Measurements from ENCODE around the gene C10orf67. TPM values are rescaled to one million over a fixed set of nuclear protein-coding genes. Genes with fewer than 3 reads are reported as not detected.

Gene C10orf67
- total RNA-seq, 1 experiment from 2014 or later, result 0.21 TPM

DNA sequence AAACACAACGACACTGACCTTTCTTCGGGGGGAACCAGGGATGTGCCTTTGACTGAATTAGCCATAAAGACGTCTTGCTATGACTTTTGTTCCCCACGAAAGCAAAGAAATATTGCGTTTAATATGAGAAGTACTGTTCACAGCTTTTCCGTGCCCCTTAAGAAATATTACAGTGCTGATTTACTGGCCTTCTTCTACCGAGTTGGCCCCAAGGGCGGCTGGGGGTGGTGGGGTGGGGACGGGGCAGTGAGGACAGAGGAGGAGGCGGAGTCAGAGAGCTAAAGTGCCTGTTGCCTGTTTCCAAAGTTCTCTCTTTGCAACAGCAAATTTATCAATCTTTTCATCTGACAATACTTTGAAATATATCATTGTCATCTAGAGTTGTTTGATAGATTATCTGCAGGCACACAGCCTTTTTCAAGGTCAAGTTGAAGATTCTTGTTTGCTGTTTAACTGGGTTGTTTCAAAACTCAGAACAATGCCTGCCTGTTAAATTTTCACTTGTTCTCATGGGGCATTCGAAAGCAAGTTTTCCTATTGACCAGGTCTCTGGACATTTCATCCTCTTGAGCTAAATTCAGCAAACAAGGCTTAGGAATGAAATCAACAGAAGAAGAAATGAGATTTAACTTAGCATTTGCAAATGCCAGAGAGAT lies 143.5 kb downstream of the C10orf67 start:
- Mint-ChIP-seq H3K4me1 (ENCODE audit: insufficient read depth, unreplicated experiment) (no peaks in the 10 kb centered on the region), H3K27ac (ENCODE audit: low read depth, unreplicated experiment) (no peak overlapping the region), H3K27me3 (ENCODE audit: insufficient read depth, unreplicated experiment) (peaks cover 72% of the 10 kb centered on the region), H3K36me3 (ENCODE audit: insufficient read depth, unreplicated experiment) (no peaks in the 10 kb centered on the region), H3K9me3 (ENCODE audit: unreplicated experiment) (no peaks in the 10 kb centered on the region), H3K4me3 (ENCODE audit: unreplicated experiment) (no peak overlapping the region)
- intact Hi-C loops (cut with micrococcal nuclease), result no loop called here
- ChIA-PET CTCF (interaction anchor here (0.8 kb wide), 2 partner anchors 12 to 328 kb away, joined by 3 read pairs; no protein-coding TSS in a partner anchor), POLR2A (no interaction called here)
- TF ChIP-seq, protein P1, sequence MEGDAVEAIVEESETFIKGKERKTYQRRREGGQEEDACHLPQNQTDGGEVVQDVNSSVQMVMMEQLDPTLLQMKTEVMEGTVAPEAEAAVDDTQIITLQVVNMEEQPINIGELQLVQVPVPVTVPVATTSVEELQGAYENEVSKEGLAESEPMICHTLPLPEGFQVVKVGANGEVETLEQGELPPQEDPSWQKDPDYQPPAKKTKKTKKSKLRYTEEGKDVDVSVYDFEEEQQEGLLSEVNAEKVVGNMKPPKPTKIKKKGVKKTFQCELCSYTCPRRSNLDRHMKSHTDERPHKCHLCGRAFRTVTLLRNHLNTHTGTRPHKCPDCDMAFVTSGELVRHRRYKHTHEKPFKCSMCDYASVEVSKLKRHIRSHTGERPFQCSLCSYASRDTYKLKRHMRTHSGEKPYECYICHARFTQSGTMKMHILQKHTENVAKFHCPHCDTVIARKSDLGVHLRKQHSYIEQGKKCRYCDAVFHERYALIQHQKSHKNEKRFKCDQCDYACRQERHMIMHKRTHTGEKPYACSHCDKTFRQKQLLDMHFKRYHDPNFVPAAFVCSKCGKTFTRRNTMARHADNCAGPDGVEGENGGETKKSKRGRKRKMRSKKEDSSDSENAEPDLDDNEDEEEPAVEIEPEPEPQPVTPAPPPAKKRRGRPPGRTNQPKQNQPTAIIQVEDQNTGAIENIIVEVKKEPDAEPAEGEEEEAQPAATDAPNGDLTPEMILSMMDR (IDR thresholded peaks at IDR 0.05; ENCODE audit: unreplicated experiment), result no peak
- BruUV-seq (replicated peaks), result no TSS peak
- DNase-seq (ENCODE audit: unreplicated experiment), result no peak

DNA sequence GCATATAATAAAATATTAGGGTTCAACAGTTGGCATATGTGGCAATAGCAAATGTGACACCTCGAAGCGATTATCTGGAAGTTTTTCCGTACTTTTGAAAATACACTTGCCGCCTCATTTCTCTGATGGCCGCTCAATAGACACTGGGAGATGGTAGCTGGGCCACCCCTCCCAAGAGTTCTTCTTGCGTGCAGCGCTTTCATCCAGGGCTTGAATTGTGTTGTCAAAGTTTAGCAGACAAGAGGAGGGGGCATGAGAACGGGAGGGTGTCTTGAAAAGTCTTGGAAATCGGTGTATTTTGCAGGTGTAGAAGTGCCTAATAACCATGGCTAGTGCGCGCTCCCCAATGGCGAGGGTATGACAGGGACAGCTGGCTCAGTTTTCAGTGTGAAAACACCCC lies 144.0 kb downstream of the C10orf67 start:
- ChIA-PET CTCF (no interaction called here), POLR2A (no interaction called here)
- intact Hi-C loops (cut with micrococcal nuclease), result no loop called here
- TF ChIP-seq, protein P1 (IDR thresholded peaks at IDR 0.05; ENCODE audit: unreplicated experiment), result no peak
- Mint-ChIP-seq H3K27ac (ENCODE audit: low read depth, unreplicated experiment) (no peak overlapping the region), H3K27me3 (ENCODE audit: insufficient read depth, unreplicated experiment) (peaks cover 72% of the 10 kb centered on the region), H3K4me3 (ENCODE audit: unreplicated experiment) (no peak overlapping the region), H3K9me3 (ENCODE audit: unreplicated experiment) (no peaks in the 10 kb centered on the region), H3K4me1 (ENCODE audit: insufficient read depth, unreplicated experiment) (no peaks in the 10 kb centered on the region), H3K36me3 (ENCODE audit: insufficient read depth, unreplicated experiment) (no peaks in the 10 kb centered on the region)
- DNase-seq (ENCODE audit: unreplicated experiment), result no peak
- no TSS peak for BruUV-seq (replicated peaks)

DNA sequence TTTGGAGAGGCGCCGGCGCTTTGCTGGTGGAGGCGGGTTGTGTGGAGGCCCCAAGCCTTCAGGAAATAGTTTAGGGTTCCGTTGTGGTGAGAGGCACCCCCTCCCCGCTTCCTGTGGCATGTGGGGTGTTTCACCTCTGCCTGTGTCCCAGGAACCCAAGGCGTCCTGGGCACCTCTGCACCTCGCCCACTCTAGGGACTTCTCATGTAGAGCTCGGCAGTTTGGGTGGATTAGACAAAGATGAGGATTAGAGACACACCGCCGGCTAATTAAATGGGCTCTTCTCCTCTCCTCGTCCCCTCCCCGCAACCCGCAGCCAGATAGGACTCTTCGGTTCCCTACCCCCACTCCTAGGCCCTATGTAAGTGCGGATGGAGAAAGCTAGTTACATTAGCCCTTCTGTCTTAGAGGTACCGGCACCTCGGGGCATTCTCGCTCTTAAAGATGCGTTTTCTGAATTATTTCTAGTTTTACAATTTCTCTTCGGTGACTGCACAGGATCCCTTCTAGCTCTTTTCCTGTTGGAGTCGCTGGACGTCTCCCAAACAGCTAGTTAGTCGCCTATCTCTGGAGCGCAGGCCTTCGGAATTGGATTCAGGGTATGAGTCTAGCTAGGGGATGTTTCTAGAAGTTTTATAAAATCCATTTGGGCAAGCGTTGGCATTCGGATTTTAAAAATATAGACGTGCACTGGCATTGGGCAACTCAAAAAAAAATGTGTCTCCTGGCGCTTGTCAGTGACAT lies 144.7 kb downstream of the C10orf67 start:
- Mint-ChIP-seq H3K27ac (ENCODE audit: low read depth, unreplicated experiment) (no peak overlapping the region), H3K27me3 (ENCODE audit: insufficient read depth, unreplicated experiment) (peaks cover 69% of the 10 kb centered on the region), H3K36me3 (ENCODE audit: insufficient read depth, unreplicated experiment) (no peaks in the 10 kb centered on the region), H3K9me3 (ENCODE audit: unreplicated experiment) (no peaks in the 10 kb centered on the region), H3K4me1 (ENCODE audit: insufficient read depth, unreplicated experiment) (no peaks in the 10 kb centered on the region), H3K4me3 (ENCODE audit: unreplicated experiment) (no peak overlapping the region)
- no peak for DNase-seq (ENCODE audit: unreplicated experiment)
- ChIA-PET POLR2A (interaction anchor here (0.7 kb wide), 1 partner anchor 110 kb away, joined by 3 read pairs; no protein-coding TSS in a partner anchor), CTCF (no interaction called here)
- BruUV-seq (replicated peaks), result no TSS peak
- TF ChIP-seq, protein P1 (IDR thresholded peaks at IDR 0.05; ENCODE audit: unreplicated experiment), result no peak
- intact Hi-C loops (cut with micrococcal nuclease), result no loop called here

DNA sequence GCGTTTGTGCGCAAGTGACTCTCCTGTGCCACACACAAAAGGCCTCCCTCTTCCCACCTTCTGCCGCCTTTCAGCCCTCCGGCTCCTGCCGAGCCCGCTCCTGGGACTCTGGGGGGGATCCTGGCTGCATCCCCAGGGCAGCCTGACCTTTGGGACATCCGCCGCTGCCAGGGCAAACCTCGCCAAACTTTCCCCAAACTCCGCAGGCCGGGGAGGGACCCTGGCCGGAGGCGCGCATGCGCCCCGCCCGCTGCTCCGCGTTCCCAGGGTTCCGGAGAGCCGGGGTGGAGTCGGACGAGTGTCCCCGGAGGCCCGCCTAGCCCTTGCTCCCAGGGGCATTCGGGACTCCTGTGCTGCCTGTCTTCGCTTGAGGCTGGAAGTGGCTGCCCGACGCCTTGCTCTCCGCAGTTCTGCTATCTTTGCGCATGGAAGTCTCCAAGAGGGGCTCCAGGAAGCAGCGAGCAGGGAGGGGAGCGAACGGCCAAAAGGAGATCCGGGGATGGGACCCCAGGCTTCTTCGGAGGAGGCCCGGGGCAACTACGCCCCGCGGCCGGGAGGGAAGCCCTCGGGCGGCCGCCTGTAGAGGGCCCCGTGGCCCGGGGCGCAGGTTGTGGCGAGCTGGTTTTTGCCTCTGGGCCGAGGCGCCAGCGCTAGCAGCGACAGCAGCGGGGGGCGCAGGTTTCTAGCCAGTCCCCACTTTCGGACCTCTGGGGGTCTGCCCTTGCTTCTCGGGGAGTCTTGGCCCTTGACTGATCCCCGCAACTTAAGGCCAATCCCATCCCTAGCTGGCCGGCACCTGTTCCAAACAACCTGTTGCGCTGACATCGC lies 145.4 kb downstream of the C10orf67 start:
- ChIA-PET POLR2A (no interaction called here), CTCF (no interaction called here)
- TF ChIP-seq, protein P1 (IDR thresholded peaks at IDR 0.05; ENCODE audit: unreplicated experiment), result no peak
- H3K27ac Mint-ChIP-seq (ENCODE audit: low read depth, unreplicated experiment), result no peak overlapping the region
- no peak for DNase-seq (ENCODE audit: unreplicated experiment)
- peaks cover 61% of the 10 kb centered on the region for H3K27me3 Mint-ChIP-seq (ENCODE audit: insufficient read depth, unreplicated experiment)
- H3K4me3 Mint-ChIP-seq (ENCODE audit: unreplicated experiment), result no peak overlapping the region
- H3K36me3 Mint-ChIP-seq (ENCODE audit: insufficient read depth, unreplicated experiment), result no peaks in the 10 kb centered on the region
- H3K9me3 Mint-ChIP-seq (ENCODE audit: unreplicated experiment), result no peaks in the 10 kb centered on the region
- intact Hi-C loops (cut with micrococcal nuclease), result no loop called here
- no TSS peak for BruUV-seq (replicated peaks)
- no peaks in the 10 kb centered on the region for H3K4me1 Mint-ChIP-seq (ENCODE audit: insufficient read depth, unreplicated experiment)
